IMR-90 (cell line): ENCODE data around the gene TNFRSF13B. TPM values are rescaled to one million over a fixed set of nuclear protein-coding genes. Genes with fewer than 3 reads are reported as not detected.

Experiments
- ATAC-seq: fragments of 200-7000 bp; cut with Tn5 transposase; 2 replicates; pipeline ENCODE4 v1.9.1; 2020; ENCODE audit warnings: low read depth, mild to moderate bottlenecking, moderate library complexity
- BruUV-seq: library from RNA; stranded (reverse); fragments of 400-500 nt; replicated peaks from 2 replicates; lab custom pipeline; 2021; lab: Mats Ljungman, UMichigan
- CTCF ChIA-PET: fragments of 300-600 bp; formaldehyde crosslinking; extraction: SDS; loops from one replicate; lab custom pipeline; 2021; ENCODE audit warnings: antibody characterized with exemption; lab: Yijun Ruan, JAX
- POLR2A ChIA-PET: fragments of 300-600 bp; sonication (Branson Sonifier 250); formaldehyde crosslinking; loops from one replicate; lab custom pipeline; 2022; ENCODE audit warnings: antibody characterized with exemption; ENCODE audit not compliant: unreplicated experiment; lab: Charles Lee
- DNase-seq: peaks from one replicate; pipeline ENCODE4 v3.0.0; 2013
- H2AFZ ChIP-seq: replicated peaks from 2 replicates; pipeline ENCODE3; 2013; ENCODE audit warnings: low read length, mild to moderate bottlenecking; ENCODE audit not compliant: poor library complexity
- H2AK5ac ChIP-seq: 2 replicates; pipeline ENCODE4 v1.6.1; 2013; ENCODE audit warnings: low read depth, low read length, inconsistent platforms
- H2AK9ac ChIP-seq: replicated peaks from 2 replicates; pipeline ENCODE3; 2013; ENCODE audit warnings: mild to moderate bottlenecking, low read depth, low read length, moderate library complexity; ENCODE audit not compliant: poor library complexity
- H2BK120ac ChIP-seq: 2 replicates; pipeline ENCODE4 v1.6.1; 2013; ENCODE audit warnings: low read depth, low read length, inconsistent platforms
- H2BK15ac ChIP-seq: 3 replicates; pipeline ENCODE4 v1.6.1; 2013; ENCODE audit warnings: low read depth, low read length, inconsistent platforms
- H2BK20ac ChIP-seq: 2 replicates; pipeline ENCODE4 v1.6.1; 2013; ENCODE audit warnings: low read depth, mild to moderate bottlenecking, inconsistent platforms, low read length, moderate library complexity
- H2BK5ac ChIP-seq: 2 replicates; pipeline ENCODE4 v1.6.1; 2013; ENCODE audit warnings: mild to moderate bottlenecking, low read depth, low read length, inconsistent platforms; ENCODE audit not compliant: poor library complexity, severe bottlenecking
- H3K14ac ChIP-seq: replicated peaks from 2 replicates; pipeline ENCODE4 v1.6.1; 2013; ENCODE audit warnings: low read depth, low read length, inconsistent platforms
- H3K18ac ChIP-seq: 2 replicates; pipeline ENCODE4 v1.6.1; 2013; ENCODE audit warnings: low read depth, low read length, control low read depth
- H3K23ac ChIP-seq: 2 replicates; pipeline ENCODE4 v1.6.1; 2013; ENCODE audit warnings: low read depth, low read length, inconsistent platforms
- H3K27ac ChIP-seq: 2 replicates; pipeline ENCODE4 v1.5.1; 2013; ENCODE audit warnings: mild to moderate bottlenecking, control low read depth, low read length; ENCODE audit not compliant: insufficient read depth
- H3K27me3 ChIP-seq: 2 replicates; pipeline ENCODE4 v1.6.1; 2013; ENCODE audit warnings: low read length; ENCODE audit not compliant: control insufficient read depth, insufficient read depth
- H3K36me3 ChIP-seq: 2 replicates; pipeline ENCODE4 v1.6.1; 2013; ENCODE audit warnings: low read length, mixed read lengths; ENCODE audit not compliant: control insufficient read depth, insufficient read depth
- H3K4ac ChIP-seq: 2 replicates; pipeline ENCODE4 v1.6.1; 2013; ENCODE audit warnings: low read depth, low read length, inconsistent platforms
- H3K4me1 ChIP-seq: 2 replicates; pipeline ENCODE4 v1.6.1; 2013; ENCODE audit warnings: low read length, mixed read lengths; ENCODE audit not compliant: control insufficient read depth, insufficient read depth
- H3K4me2 ChIP-seq: 2 replicates; pipeline ENCODE4 v1.6.1; 2013; ENCODE audit warnings: low read depth, mild to moderate bottlenecking, control low read depth, low read length, moderate library complexity
- H3K4me3 ChIP-seq: 2 replicates; pipeline ENCODE4 v1.5.1; 2013; ENCODE audit warnings: low read depth, mild to moderate bottlenecking, control low read depth, low read length, moderate library complexity; ENCODE audit not compliant: insufficient read depth
- H3K56ac ChIP-seq: 2 replicates; pipeline ENCODE4 v1.6.1; 2013; ENCODE audit warnings: low read length, inconsistent platforms; ENCODE audit not compliant: insufficient read depth; ENCODE audit errors: extremely low read depth
- H3K79me1 ChIP-seq, 2 experiments: 2 replicates each; pipeline ENCODE4 v1.6.1; 2013; ENCODE audit warnings: low read length in 2 of 2, inconsistent platforms in 1 of 2, low read depth in 1 of 2
- H3K9ac ChIP-seq: 2 replicates; pipeline ENCODE4 v1.6.1; 2013; ENCODE audit warnings: low read depth, low read length, control low read depth
- H3K9me1 ChIP-seq: 2 replicates; pipeline ENCODE4 v1.6.1; 2013; ENCODE audit warnings: low read length, inconsistent platforms; ENCODE audit not compliant: insufficient read depth
- H3K9me3 ChIP-seq: 2 replicates; pipeline ENCODE4 v1.6.1; 2013; ENCODE audit warnings: low read length; ENCODE audit not compliant: control insufficient read depth, insufficient read depth
- H4K20me1 ChIP-seq: 2 replicates; pipeline ENCODE4 v1.6.1; 2013; ENCODE audit warnings: low read length, inconsistent platforms; ENCODE audit not compliant: insufficient read depth
- H4K5ac ChIP-seq: 2 replicates; pipeline ENCODE4 v1.6.1; 2013; ENCODE audit warnings: mild to moderate bottlenecking, low read depth, low read length, control low read depth
- H4K8ac ChIP-seq, 2 experiments: 2 replicates each; pipeline ENCODE4 v1.6.1; 2013; ENCODE audit warnings: low read depth in 2 of 2, low read length in 2 of 2, control low read depth in 1 of 2, inconsistent platforms in 1 of 2
- H4K91ac ChIP-seq: 2 replicates; pipeline ENCODE4 v1.6.1; 2013; ENCODE audit warnings: low read depth, low read length, inconsistent platforms; ENCODE audit not compliant: insufficient read depth
- BHLHE40 ChIP-seq: fragments of 150-350 bp; IDR thresholded peaks from 2 replicates; pipeline ENCODE4 v1.6.1; 2016; ENCODE audit warnings: mild to moderate bottlenecking, low read depth, low read length
- CEBPB ChIP-seq: IDR thresholded peaks from 2 replicates; pipeline ENCODE4 v1.6.1; 2012; ENCODE audit warnings: low read depth, low read length, improper control_type of control experiment
- CHD1 ChIP-seq: IDR thresholded peaks from 2 replicates; pipeline ENCODE4 v1.6.1; 2012; ENCODE audit warnings: low read depth, low read length, improper control_type of control experiment
- FOS ChIP-seq: fragments of 150-350 bp; IDR thresholded peaks from 2 replicates; pipeline ENCODE4 v1.6.1; 2016; ENCODE audit warnings: low read depth, low read length
- MAFK ChIP-seq: IDR thresholded peaks from 2 replicates; pipeline ENCODE4 v1.6.1; 2012; ENCODE audit warnings: low read depth, low read length, improper control_type of control experiment
- MAZ ChIP-seq: IDR thresholded peaks from 2 replicates; pipeline ENCODE4 v1.6.1; 2012; ENCODE audit warnings: low read depth, mild to moderate bottlenecking, low read length, improper control_type of control experiment, moderate library complexity, borderline replicate concordance
- MXI1 ChIP-seq: IDR thresholded peaks from 2 replicates; pipeline ENCODE4 v1.6.1; 2012; ENCODE audit warnings: low read depth, mild to moderate bottlenecking, low read length, moderate library complexity, borderline replicate concordance
- NFE2L2 ChIP-seq: fragments of 150-350 bp; IDR thresholded peaks from 2 replicates; pipeline ENCODE4 v1.6.1; 2016; ENCODE audit warnings: low read depth, mild to moderate bottlenecking, low read length
- POLR2A ChIP-seq: IDR thresholded peaks from 2 replicates; pipeline ENCODE4 v1.6.1; 2012; ENCODE audit warnings: mild to moderate bottlenecking, low read depth, low read length
- RAD21 ChIP-seq: IDR thresholded peaks from 2 replicates; pipeline ENCODE4 v1.6.1; 2012; ENCODE audit warnings: low read length, improper control_type of control experiment
- RCOR1 ChIP-seq: IDR thresholded peaks from 2 replicates; pipeline ENCODE4 v1.6.1; 2012; ENCODE audit warnings: mild to moderate bottlenecking, low read length, improper control_type of control experiment; ENCODE audit not compliant: insufficient replicate concordance
- RFX5 ChIP-seq: IDR thresholded peaks from 2 replicates; pipeline ENCODE4 v1.8.0; 2012; ENCODE audit warnings: low read depth, mild to moderate bottlenecking, low read length, moderate library complexity
- SMC3 ChIP-seq: fragments of 150-350 bp; IDR thresholded peaks from 2 replicates; pipeline ENCODE4 v1.6.1; 2016; ENCODE audit warnings: low read depth, mild to moderate bottlenecking, antibody characterized with exemption, low read length, moderate library complexity
- WGBS, 2 experiments: methylation state at CpG; one replicate each; pipeline versions ENCODE4 v1.1.5 to v1.1.7; 2013; ENCODE audit warnings: missing lambda C conversion rate in 2 of 2; ENCODE audit not compliant: insufficient read length in 1 of 2; ENCODE audit errors: extremely low coverage in 2 of 2; 5-methylcytosine and 5-hydroxymethylcytosine counted together
- dilution Hi-C: fragments of 300-500 bp; cut with HindIII; formaldehyde crosslinking; loops from one replicate; pipeline ENCODE4 v1.14.3; 2018; ENCODE audit warnings: low sequenced_read_pairs; ENCODE audit not compliant: unreplicated experiment
- in situ Hi-C: fragments of 300-500 bp; cut with MboI; formaldehyde crosslinking; loops from 3 replicates; pipeline ENCODE4 v1.14.3; 2019; ENCODE audit warnings: low sequenced_read_pairs, inconsistent platforms, mixed read lengths
- intact Hi-C: fragments of 100-400 bp; cut with micrococcal nuclease; formaldehyde crosslinking; loops from 2 replicates; pipeline ENCODE4 v1.10.0; 2022
- polyA plus RNA-seq, 3 experiments: library from polyadenylated mRNA; depleted of rRNA; stranded (reverse); fragments of >200 nt; gene quantifications; 2 replicates each; pipeline ENCODE4 v1.2.3, GENCODE V29; 2012; ENCODE audit warnings: low replicate concordance in 1 of 3
- total RNA-seq: library from RNA; depleted of rRNA; stranded (reverse); fragments of >200 nt; gene quantifications from 2 replicates; pipeline ENCODE4 v1.2.3, GENCODE V29; 2012
- TF ChIP-seq, protein P1 (sequence below): fragments of 150-350 bp; IDR thresholded peaks from 2 replicates; pipeline ENCODE4 v1.6.1; 2017; ENCODE audit warnings: mild to moderate bottlenecking, antibody characterized with exemption, low read length, low read depth
- TF ChIP-seq, protein P2 (sequence below): conservative IDR thresholded peaks from 2 replicates; pipeline ENCODE4 v1.5.1; 2012; ENCODE audit warnings: mild to moderate bottlenecking, low read depth, low read length, improper control_type of control experiment
- TF ChIP-seq, protein P3 (sequence below): fragments of 150-350 bp; IDR thresholded peaks from 2 replicates; pipeline ENCODE4 v1.6.1; 2016; ENCODE audit warnings: low read depth, mild to moderate bottlenecking, low read length, moderate library complexity, borderline replicate concordance

The TNFRSF13B gene
- total and polyA plus RNA-seq, 2 of the 4 experiments (the other 2 are of a cell fraction): not detected

DNA sequence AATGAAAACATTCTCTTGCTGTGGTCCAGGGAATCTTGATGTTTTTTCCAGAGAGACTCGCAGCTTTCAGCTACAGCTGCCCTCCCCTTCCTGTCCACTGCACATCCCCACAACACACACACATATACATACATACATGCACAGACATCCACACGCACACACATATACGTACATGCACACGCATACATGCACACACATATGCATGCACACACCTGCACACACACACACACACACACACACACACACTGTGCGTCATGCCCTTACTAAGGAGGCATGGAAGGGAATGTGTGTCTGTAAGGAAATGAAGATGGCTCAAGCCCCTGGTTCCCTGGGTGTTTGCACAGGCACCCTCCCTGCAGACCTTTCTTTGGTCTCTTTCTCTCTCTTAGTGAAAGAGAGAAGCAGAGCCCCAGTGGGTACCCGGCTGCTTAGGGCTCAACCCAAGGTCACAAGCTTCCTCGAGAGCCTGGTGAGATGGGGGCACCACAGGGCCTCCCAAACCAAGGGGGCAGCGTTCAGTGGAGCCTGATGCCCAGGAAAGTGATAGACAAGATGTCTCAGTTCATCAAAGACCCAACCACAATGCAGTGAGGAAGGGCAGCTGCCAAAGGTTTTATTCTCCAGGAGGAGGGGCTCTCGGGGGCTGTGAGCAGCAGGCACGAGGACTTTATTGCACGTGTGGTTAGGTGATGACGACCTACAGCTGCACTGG lies 33.3 kb downstream of the TNFRSF13B start:
- TF ChIP-seq RCOR1 (no peak), RFX5 (no peak), CHD1 (no peak), CEBPB (no peak), RAD21 (no peak), SMC3 (no peak), MAZ (no peak), MAFK (no peak), FOS (no peak), NFE2L2 (no peak), POLR2A (no peak), BHLHE40 (no peak), MXI1 (no peak)
- TF ChIP-seq, protein P1, sequence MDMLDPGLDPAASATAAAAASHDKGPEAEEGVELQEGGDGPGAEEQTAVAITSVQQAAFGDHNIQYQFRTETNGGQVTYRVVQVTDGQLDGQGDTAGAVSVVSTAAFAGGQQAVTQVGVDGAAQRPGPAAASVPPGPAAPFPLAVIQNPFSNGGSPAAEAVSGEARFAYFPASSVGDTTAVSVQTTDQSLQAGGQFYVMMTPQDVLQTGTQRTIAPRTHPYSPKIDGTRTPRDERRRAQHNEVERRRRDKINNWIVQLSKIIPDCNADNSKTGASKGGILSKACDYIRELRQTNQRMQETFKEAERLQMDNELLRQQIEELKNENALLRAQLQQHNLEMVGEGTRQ: no peak
- TF ChIP-seq, protein P2, sequence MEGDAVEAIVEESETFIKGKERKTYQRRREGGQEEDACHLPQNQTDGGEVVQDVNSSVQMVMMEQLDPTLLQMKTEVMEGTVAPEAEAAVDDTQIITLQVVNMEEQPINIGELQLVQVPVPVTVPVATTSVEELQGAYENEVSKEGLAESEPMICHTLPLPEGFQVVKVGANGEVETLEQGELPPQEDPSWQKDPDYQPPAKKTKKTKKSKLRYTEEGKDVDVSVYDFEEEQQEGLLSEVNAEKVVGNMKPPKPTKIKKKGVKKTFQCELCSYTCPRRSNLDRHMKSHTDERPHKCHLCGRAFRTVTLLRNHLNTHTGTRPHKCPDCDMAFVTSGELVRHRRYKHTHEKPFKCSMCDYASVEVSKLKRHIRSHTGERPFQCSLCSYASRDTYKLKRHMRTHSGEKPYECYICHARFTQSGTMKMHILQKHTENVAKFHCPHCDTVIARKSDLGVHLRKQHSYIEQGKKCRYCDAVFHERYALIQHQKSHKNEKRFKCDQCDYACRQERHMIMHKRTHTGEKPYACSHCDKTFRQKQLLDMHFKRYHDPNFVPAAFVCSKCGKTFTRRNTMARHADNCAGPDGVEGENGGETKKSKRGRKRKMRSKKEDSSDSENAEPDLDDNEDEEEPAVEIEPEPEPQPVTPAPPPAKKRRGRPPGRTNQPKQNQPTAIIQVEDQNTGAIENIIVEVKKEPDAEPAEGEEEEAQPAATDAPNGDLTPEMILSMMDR: no peak
- TF ChIP-seq, protein P3, sequence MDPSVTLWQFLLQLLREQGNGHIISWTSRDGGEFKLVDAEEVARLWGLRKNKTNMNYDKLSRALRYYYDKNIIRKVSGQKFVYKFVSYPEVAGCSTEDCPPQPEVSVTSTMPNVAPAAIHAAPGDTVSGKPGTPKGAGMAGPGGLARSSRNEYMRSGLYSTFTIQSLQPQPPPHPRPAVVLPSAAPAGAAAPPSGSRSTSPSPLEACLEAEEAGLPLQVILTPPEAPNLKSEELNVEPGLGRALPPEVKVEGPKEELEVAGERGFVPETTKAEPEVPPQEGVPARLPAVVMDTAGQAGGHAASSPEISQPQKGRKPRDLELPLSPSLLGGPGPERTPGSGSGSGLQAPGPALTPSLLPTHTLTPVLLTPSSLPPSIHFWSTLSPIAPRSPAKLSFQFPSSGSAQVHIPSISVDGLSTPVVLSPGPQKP: no peak
- ChIA-PET POLR2A (no interaction called here), CTCF (no interaction called here)
- Histone ChIP-seq H4K5ac (no peak overlapping the region), H3K79me1 (no peaks in the 10 kb centered on the region), H3K9me1 (no peaks in the 10 kb centered on the region), H2BK5ac (no peak overlapping the region), H3K18ac (no peak overlapping the region), H2AFZ (no peak overlapping the region), H3K56ac (no peak overlapping the region), H3K23ac (no peak overlapping the region), H3K4me3 (no peak overlapping the region), H2AK5ac (no peak overlapping the region), H4K20me1 (no peaks in the 10 kb centered on the region), H4K91ac (no peak overlapping the region), H2BK20ac (no peak overlapping the region), H3K14ac (no peak overlapping the region), H3K27me3 (peaks cover 46% of the 10 kb centered on the region), H4K8ac (no peak overlapping the region), H3K9ac (no peak overlapping the region), H3K4me1 (no peaks in the 10 kb centered on the region), H2BK120ac (no peak overlapping the region), H2BK15ac (no peak overlapping the region), H3K9me3 (no peaks in the 10 kb centered on the region), H2AK9ac (no peak overlapping the region), H3K4ac (no peak overlapping the region), H3K36me3 (no peaks in the 10 kb centered on the region), H3K27ac (no peak overlapping the region), H3K4me2 (no peak overlapping the region)
- DNase-seq (no peak), ATAC-seq (no peak)
- BruUV-seq: no TSS peak
- WGBS, 2 experiments: 0% methylated on average over 1 of the region's 12 CpGs; no CpG with 5 or more reads in 1 of the 2 experiments
- intact Hi-C loops (no loop called here), dilution Hi-C loops (no loop called here), in situ Hi-C loops (no loop called here)
